Measurements from ENCODE around the gene ARPC1A. TPM values are rescaled to one million over a fixed set of nuclear protein-coding genes. Genes with fewer than 3 reads are reported as not detected.

ARPC1A gene
- total RNA-seq, 2 donors from 2014 or later, result 173 to 231 TPM

DNA sequence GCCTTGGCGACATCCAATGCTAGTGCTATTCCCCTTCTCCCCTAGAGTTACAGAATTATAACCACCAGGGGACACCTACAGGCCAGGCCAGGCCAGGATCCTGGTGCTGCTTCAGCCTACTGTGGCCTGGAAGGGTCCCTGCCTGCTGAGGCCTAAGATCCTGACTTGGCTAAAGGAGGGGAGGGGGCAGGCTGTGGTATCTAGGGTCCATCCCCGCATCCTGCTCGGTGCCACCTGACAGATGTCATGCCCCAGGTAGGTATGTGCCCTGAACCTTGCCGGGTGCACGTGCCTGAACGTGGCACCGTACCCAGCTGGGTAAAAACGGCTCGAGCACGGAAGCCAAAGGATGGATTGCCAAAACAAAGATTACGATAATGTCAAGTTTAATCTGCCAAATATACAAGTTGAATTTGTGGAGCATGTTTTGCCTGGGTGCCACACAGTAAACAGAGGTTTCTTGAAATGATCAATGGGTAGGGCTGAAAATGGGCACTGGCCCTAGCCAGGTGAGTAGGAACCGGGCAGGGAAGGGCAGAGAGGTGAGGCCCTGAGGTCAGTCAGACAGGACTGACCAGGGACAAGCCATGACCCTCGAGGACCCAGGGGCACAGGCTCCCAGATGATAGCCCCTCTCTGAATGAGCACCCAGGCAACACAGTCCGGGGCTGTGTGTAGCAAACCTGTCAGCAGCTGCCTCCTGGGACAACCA is 70.1 kb downstream of the ARPC1A start:
- Histone ChIP-seq H3K36me3 (peaks cover 33% of the 10 kb centered on the region), H3K9me3 (no peaks in the 10 kb centered on the region), H3K27me3 (no peaks in the 10 kb centered on the region), H3K9ac (ENCODE audit: low read depth in 2 of 2, low read length in 2 of 2) (no peak overlapping the region), H3K27ac (no peak overlapping the region), H3K4me1 (peaks cover 7% of the 10 kb centered on the region), H3K4me3 (no peak overlapping the region)
- TF ChIP-seq, protein P1, sequence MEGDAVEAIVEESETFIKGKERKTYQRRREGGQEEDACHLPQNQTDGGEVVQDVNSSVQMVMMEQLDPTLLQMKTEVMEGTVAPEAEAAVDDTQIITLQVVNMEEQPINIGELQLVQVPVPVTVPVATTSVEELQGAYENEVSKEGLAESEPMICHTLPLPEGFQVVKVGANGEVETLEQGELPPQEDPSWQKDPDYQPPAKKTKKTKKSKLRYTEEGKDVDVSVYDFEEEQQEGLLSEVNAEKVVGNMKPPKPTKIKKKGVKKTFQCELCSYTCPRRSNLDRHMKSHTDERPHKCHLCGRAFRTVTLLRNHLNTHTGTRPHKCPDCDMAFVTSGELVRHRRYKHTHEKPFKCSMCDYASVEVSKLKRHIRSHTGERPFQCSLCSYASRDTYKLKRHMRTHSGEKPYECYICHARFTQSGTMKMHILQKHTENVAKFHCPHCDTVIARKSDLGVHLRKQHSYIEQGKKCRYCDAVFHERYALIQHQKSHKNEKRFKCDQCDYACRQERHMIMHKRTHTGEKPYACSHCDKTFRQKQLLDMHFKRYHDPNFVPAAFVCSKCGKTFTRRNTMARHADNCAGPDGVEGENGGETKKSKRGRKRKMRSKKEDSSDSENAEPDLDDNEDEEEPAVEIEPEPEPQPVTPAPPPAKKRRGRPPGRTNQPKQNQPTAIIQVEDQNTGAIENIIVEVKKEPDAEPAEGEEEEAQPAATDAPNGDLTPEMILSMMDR (IDR thresholded peaks at IDR 0.05), result no peak
- no peak for DNase-seq
- intact Hi-C loops (cut with DNase I), result no loop called here

DNA sequence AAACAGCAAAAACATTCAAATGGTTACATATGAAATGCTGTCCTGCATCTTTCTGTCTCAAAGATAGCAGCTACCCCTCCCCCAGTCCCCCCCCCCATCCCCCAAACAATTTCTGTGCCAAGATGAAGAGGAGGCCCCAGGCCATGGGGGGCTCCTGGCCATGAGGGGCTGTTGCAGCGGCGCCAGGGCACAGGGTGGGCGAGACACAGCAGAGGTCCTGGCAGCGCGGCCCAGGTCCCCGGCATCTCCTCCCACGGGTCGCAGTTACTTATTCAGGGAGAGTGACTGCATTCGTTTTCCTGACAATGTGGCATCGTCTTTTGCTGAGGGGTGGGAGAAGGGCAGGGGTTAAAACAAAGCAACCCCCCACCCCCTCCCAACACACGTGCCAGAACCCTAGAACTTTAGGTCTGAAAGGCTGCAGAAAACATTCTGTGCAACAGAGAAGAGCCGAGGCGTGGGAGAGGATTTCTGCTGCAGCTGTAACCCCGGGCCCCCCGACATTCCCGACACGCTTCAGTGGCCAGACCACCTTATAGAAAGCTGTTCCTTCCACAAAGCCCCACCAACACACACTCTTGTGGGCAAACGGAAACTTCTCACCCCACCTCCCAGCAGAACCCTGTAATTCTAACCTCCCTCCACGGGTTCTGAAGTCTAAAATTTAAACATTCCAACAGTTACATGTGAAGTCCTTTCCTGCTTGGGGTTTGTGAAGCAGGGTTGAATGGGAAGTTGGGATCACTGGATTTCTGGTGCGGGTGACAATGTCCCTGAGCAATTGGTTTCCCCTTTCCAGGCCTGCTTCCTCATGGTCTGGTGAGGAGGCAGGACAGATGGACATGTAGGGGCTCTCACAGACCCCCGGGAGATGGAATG is 71.0 kb downstream of the ARPC1A start:
- Histone ChIP-seq H3K27me3 (no peaks in the 10 kb centered on the region), H3K4me3 (no peak overlapping the region), H3K4me1 (peaks cover 7% of the 10 kb centered on the region), H3K9ac (ENCODE audit: low read depth in 2 of 2, low read length in 2 of 2) (no peak overlapping the region), H3K36me3 (peaks cover 27% of the 10 kb centered on the region), H3K27ac (no peak overlapping the region), H3K9me3 (no peaks in the 10 kb centered on the region)
- TF ChIP-seq, protein P1 (IDR thresholded peaks at IDR 0.05), result no peak
- no peak for DNase-seq
- intact Hi-C loops (cut with DNase I), result no loop called here

DNA sequence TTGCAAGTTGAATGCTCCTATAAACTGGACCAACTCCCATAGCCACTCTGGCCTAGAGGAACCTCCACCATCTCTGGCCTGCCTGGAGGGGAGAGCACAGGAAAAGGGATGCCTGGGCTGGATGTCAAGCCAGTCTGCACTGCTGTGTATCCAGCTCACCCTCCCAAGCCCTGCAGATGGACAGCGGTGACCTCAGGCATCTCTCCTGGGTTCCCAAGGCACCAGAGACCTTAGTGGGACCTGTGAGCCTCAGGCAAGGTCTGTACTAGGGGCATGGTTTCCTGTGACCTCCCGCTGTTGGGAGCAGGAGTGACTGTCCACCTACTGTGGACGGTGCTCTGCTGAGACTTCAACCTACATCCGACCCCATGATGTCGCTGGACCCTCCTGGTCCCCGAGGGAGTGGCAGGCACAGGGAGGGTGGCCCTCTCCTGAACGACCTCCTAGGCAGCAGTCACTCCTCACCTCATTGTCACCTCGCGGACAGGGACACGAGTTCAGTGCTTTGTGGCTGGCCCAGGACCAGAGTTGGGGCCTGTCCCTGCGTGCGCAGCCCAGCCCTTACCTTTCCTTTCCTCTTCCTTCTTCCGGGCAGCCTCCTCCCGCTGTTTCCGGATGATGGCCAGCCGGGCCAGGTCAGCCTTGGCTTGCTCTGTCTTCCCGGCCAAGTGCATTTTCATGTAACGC is 71.7 kb downstream of the ARPC1A start:
- H3K27me3 ChIP-seq, result no peaks in the 10 kb centered on the region
- no peaks in the 10 kb centered on the region for H3K9me3 ChIP-seq
- H3K4me1 ChIP-seq, result peaks cover 1% of the 10 kb centered on the region
- H3K36me3 ChIP-seq, result peaks cover 27% of the 10 kb centered on the region
- DNase-seq, result no peak
- TF ChIP-seq, protein P1 (IDR thresholded peaks at IDR 0.05), result no peak
- no peak overlapping the region for H3K27ac ChIP-seq
- no peak overlapping the region for H3K9ac ChIP-seq (ENCODE audit: low read depth in 2 of 2, low read length in 2 of 2)
- intact Hi-C loops (cut with DNase I), result no loop called here
- no peak overlapping the region for H3K4me3 ChIP-seq

DNA sequence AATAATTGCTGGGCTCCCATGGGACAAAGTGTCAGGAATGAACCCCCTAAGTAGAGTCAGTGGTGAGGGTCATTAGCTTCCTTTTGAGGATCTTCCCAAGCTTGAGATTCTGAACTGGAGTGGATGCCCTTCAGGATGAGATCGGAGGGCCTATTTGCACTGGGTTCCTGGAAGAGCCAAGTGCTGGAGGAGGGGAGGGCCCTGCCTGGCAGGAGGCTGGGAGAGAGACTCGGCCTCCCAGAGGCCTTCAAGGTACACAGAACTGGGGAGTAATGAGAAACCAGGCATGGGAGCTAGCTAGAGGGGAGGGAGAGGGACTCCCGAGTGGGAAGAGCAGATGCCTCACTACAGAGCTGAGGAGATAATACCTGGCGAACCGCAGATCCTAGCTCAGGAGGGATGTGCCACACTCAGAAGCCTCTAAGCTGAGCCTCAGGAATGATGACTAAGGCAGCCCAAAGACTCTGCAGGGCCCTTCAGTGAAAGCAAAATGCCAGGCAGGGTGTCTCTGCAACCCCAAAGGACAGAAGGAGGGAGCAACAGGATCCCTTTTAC is 73.3 kb downstream of the ARPC1A start:
- Histone ChIP-seq H3K4me1 (no peaks in the 10 kb centered on the region), H3K27ac (no peak overlapping the region), H3K27me3 (no peaks in the 10 kb centered on the region), H3K4me3 (no peak overlapping the region), H3K9ac (ENCODE audit: low read depth in 2 of 2, low read length in 2 of 2) (no peak overlapping the region), H3K9me3 (no peaks in the 10 kb centered on the region), H3K36me3 (peaks cover 24% of the 10 kb centered on the region)
- TF ChIP-seq, protein P1 (IDR thresholded peaks at IDR 0.05), result no peak
- intact Hi-C loops (cut with DNase I), result no loop called here
- DNase-seq, result no peak

DNA sequence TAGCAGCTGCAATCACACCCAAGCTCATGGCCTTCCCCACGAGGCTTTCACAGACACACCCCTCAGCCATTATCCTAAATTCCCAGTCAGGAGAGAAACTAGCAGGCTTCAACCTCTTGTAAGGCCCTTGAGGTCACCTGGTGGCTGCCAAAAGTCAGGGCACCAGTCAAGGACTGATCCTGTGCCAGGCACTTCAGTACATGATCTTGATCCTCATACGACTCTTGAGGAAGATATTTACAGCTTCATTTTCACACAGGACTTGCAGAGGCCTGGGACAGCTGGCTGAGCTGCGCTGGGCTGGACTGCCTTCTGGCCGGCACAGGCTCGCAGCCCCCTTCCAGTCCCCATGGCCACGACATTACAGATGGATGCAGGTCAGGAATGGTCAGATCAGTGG is 73.9 kb downstream of the ARPC1A start:
- H3K4me1 ChIP-seq, result no peaks in the 10 kb centered on the region
- intact Hi-C loops (cut with DNase I), result no loop called here
- H3K9me3 ChIP-seq, result no peaks in the 10 kb centered on the region
- TF ChIP-seq, protein P1 (IDR thresholded peaks at IDR 0.05), result no peak
- H3K4me3 ChIP-seq, result no peak overlapping the region
- H3K9ac ChIP-seq (ENCODE audit: low read depth in 2 of 2, low read length in 2 of 2), result no peak overlapping the region
- no peaks in the 10 kb centered on the region for H3K27me3 ChIP-seq
- H3K27ac ChIP-seq, result no peak overlapping the region
- peaks cover 19% of the 10 kb centered on the region for H3K36me3 ChIP-seq
- DNase-seq, result no peak

All from colonic mucosa (tissue), 4 donors.